ENCODE measurements around the gene CCR3. TPM values are rescaled to one million over a fixed set of nuclear protein-coding genes. Genes with fewer than 3 reads are reported as not detected.

The CCR3 gene
- total RNA-seq: not detected

DNA sequence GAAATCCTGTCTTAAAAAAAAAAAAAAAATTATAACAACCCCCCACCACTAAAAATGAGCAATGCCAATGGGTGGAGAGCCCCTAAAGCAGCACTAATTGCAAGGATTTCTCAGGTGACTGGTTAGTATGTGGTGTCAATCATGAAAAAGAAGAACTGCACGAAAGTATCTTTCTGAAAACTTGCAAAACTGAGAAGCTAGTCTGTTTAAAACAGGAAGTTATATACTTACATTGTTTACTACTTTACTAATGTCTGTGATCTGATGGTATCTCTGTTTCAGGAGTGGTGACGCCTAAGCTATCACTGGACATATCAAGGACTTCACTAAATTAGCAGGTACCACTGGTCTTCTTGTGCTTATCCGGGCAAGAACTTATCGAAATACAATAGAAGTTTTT, at the start of gene CCR3:
TSS of gene CCR3 (plus strand) at position 341 of the 400 bp plus-strand sequence. CDS start 22,699 bp downstream, outside the sequence.
- Histone ChIP-seq H3K27ac (no peak within 1 kb of the TSS), H3K9me3 (no peaks in the 10 kb centered on the region), H3K4me1 (replicated peaks) (no peaks in the 10 kb centered on the region), H3K36me3 (no peaks in the 10 kb centered on the region), H3K4me3 (no peak within 1 kb of the TSS), H3K27me3 (replicated peaks; ENCODE audit: insufficient read depth) (no peaks in the 10 kb centered on the region)
- intact Hi-C loops (cut with DNase I): no loop called here
- TF ChIP-seq, protein P1, sequence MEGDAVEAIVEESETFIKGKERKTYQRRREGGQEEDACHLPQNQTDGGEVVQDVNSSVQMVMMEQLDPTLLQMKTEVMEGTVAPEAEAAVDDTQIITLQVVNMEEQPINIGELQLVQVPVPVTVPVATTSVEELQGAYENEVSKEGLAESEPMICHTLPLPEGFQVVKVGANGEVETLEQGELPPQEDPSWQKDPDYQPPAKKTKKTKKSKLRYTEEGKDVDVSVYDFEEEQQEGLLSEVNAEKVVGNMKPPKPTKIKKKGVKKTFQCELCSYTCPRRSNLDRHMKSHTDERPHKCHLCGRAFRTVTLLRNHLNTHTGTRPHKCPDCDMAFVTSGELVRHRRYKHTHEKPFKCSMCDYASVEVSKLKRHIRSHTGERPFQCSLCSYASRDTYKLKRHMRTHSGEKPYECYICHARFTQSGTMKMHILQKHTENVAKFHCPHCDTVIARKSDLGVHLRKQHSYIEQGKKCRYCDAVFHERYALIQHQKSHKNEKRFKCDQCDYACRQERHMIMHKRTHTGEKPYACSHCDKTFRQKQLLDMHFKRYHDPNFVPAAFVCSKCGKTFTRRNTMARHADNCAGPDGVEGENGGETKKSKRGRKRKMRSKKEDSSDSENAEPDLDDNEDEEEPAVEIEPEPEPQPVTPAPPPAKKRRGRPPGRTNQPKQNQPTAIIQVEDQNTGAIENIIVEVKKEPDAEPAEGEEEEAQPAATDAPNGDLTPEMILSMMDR (IDR thresholded peaks at IDR 0.05): no peak
- TF ChIP-seq POLR2AphosphoS5 (IDR thresholded peaks at IDR 0.05) (no peak), POLR2A (IDR thresholded peaks at IDR 0.05) (no peak)
- DNase-seq (ENCODE audit: low spot score): no peak
- 49% methylated on average over 4 of the region's 4 CpGs for WGBS

DNA sequence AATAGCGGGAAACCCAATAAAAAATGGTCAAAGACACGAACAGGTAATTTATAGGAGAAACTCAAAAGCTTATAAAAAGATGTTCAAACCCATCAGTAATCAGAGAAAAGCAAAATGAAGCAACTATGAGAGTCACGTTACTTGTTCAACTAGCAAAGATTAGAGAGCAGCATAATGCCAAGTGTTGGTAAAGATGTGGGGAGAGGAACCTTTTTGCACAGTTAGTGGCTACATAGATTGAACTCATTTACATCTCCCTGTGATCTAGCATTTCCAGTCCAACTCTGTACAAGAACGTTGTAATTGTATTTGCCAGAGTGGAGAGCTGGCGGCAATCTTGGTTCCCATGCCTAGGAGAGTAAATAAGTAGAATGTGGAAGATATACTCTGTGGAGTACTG, 49.3 kb upstream of the CCR3 start:
- TF ChIP-seq POLR2AphosphoS5 (IDR thresholded peaks at IDR 0.05): no peak
- TF ChIP-seq POLR2A (IDR thresholded peaks at IDR 0.05): no peak
- TF ChIP-seq, protein P1 (IDR thresholded peaks at IDR 0.05): no peak
- Histone ChIP-seq H3K27me3 (replicated peaks; ENCODE audit: insufficient read depth) (no peaks in the 10 kb centered on the region), H3K36me3 (no peaks in the 10 kb centered on the region), H3K9me3 (no peaks in the 10 kb centered on the region), H3K4me3 (no peak overlapping the region), H3K4me1 (replicated peaks) (no peaks in the 10 kb centered on the region), H3K27ac (no peak overlapping the region)
- intact Hi-C loops (cut with DNase I): no loop called here
- WGBS: 85% methylated on average over 5 of the region's 5 CpGs
- DNase-seq (ENCODE audit: low spot score): no peak

DNA sequence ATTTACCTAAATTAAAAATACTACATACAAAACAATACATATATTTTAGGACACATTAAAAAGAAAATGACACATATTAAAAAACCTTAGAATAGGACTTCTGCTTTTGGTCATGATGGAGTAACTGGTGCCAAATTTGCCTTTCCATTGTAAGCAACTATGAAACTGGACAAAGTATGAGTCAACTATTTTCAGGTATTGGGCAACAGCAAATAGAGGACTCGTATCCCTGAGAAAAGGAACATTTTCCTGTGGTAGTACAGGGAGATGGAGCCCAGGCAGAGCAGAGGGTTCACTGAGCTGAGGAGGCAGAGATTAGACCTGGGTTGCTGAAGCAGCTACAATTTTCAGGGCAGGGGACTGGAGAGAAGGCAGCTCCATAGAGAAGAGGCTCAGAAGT, 48.8 kb upstream of the CCR3 start:
- Histone ChIP-seq H3K27me3 (replicated peaks; ENCODE audit: insufficient read depth) (no peaks in the 10 kb centered on the region), H3K9me3 (no peaks in the 10 kb centered on the region), H3K27ac (no peak overlapping the region), H3K4me1 (replicated peaks) (no peaks in the 10 kb centered on the region), H3K36me3 (no peaks in the 10 kb centered on the region), H3K4me3 (no peak overlapping the region)
- 96% methylated on average over 1 of the region's 1 CpG for WGBS
- TF ChIP-seq POLR2A (IDR thresholded peaks at IDR 0.05): no peak
- TF ChIP-seq, protein P1 (IDR thresholded peaks at IDR 0.05): no peak
- no peak for TF ChIP-seq POLR2AphosphoS5 (IDR thresholded peaks at IDR 0.05)
- intact Hi-C loops (cut with DNase I): no loop called here
- DNase-seq (ENCODE audit: low spot score): no peak

DNA sequence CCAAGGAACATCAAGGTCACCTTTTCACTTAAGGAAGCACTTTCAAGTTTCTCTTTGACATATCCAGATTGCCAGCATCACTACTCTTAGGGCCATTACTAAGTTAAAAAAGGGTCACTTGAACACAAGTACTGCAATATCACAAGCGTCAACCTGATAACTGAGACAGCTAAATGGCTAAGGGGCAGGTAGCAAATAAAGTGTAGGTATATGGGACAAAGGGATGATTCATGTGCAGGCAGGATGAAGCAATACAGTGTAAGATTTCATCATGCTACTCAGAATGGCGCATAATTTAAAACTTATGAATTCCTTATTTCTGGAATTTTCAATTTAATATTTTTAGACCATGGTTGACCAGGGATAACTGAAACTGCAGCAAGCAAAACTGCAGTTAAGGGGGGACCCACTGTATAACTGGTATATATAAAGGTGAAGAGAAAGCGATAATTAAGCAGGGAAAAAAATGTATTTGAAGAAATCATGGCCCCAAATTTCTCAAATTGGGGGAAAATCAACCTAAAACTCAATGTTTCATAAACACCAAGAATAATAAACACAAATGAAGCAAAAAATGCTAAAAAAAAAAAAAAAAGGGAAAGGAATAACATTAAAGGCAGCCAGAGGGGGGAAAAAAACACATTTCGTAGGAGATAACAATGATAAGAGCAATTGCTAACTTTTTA, 47.2 kb upstream of the CCR3 start:
- no peak for TF ChIP-seq POLR2A (IDR thresholded peaks at IDR 0.05)
- TF ChIP-seq, protein P1 (IDR thresholded peaks at IDR 0.05): no peak
- no peak for TF ChIP-seq POLR2AphosphoS5 (IDR thresholded peaks at IDR 0.05)
- no peaks in the 10 kb centered on the region for H3K27me3 ChIP-seq (replicated peaks; ENCODE audit: insufficient read depth)
- intact Hi-C loops (cut with DNase I): no loop called here
- 96% methylated on average over 4 of the region's 4 CpGs for WGBS
- no peak for DNase-seq (ENCODE audit: low spot score)
- no peaks in the 10 kb centered on the region for H3K4me1 ChIP-seq (replicated peaks)
- no peaks in the 10 kb centered on the region for H3K9me3 ChIP-seq
- H3K27ac ChIP-seq: no peak overlapping the region
- no peak overlapping the region for H3K4me3 ChIP-seq
- no peaks in the 10 kb centered on the region for H3K36me3 ChIP-seq

DNA sequence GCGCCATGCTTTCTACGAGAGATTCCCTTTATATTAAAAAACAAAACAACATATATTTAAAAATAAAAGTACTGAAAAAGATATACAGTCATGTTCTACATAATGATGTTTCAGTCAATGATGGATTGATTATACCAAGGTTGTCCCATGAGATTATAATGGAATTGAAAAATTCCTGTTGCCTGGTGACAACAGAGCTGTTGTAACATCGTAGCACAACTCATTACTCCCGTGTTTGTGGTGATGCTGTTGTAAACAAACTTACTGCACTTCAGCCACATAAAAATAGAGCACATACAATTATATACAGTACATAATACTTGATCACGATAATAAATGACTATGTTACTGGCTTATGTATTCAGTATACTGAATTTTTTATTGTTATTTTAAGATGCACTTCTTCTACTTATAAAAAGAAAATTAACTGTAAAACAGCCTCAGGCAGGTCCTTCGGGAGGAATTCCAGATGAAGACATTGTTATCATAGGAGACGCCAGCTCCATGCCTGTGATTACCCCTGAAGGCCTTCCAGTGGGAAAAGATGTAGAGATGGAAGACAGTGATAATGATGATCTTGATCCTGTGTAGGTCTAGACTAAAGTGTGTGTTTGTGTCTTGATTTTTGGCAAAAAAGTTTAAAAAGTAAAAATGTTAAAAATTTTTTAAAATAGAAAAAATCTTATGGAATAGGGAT, 45.9 kb upstream of the CCR3 start:
- no peaks in the 10 kb centered on the region for H3K27me3 ChIP-seq (replicated peaks; ENCODE audit: insufficient read depth)
- no peaks in the 10 kb centered on the region for H3K4me1 ChIP-seq (replicated peaks)
- intact Hi-C loops (cut with DNase I): no loop called here
- 54% methylated on average over 7 of the region's 7 CpGs for WGBS
- no peaks in the 10 kb centered on the region for H3K36me3 ChIP-seq
- no peak overlapping the region for H3K27ac ChIP-seq
- no peak for DNase-seq (ENCODE audit: low spot score)
- H3K9me3 ChIP-seq: no peaks in the 10 kb centered on the region
- H3K4me3 ChIP-seq: no peak overlapping the region
- TF ChIP-seq, protein P1 (IDR thresholded peaks at IDR 0.05): no peak
- TF ChIP-seq POLR2AphosphoS5 (IDR thresholded peaks at IDR 0.05): no peak
- TF ChIP-seq POLR2A (IDR thresholded peaks at IDR 0.05): no peak
